NAMALWA (cell line): ENCODE results near the gene SPRN.
A peak's percentile ranks its signal among the peaks of the same experiment; 100 is the strongest.
"Not testable (repeated sequence)": the region's sequence is repeated elsewhere in the genome, so short reads cannot be mapped to it uniquely, and the experiment has no call there.

Source experiments
- DNase-seq: peaks from one replicate; pipeline ENCODE4 v3.0.0-alpha.2; 2015; ENCODE audit warnings: low spot score

SPRN gene

DNA sequence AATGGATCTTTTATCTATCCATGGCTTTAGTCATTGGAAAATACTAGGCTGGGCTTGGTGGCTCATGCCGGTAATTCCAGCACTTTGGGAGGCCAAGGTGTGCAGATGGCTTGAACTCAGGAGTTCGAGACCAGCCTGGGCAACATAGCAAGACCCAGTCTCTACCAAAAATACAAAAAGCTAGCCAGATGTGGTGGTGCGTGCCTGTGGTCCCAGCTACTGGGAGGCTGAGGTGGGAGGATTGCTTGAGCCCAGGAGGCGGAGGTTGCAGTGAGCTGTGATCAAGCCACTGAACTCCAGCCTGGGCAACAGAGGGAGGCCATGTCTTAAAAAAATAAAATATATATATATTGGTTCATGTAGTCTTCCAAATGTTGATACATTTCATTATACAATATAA, 37.5 kb downstream of the SPRN start:
- DNase-seq: not testable (repeated sequence)

DNA sequence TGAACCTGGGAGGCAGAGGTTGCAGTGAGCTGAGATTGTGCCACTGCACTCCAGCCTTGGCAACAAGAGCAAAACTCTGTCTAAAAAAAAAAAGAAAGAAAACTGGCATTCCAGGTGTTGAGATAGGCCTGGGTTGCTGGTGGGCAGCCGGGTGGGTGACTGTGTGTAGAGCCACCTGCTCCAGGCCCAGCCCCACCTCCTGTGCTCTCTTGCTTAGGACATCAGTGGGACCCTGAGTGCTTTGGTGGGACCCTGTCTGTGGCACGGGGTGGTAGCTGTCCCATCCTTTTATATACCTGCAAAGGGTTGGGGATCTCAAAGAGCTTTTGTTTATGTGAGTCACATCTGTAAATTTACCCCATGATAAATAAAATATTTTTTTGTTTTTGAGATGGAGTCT, 39.2 kb downstream of the SPRN start:
- DNase-seq: no peak

DNA sequence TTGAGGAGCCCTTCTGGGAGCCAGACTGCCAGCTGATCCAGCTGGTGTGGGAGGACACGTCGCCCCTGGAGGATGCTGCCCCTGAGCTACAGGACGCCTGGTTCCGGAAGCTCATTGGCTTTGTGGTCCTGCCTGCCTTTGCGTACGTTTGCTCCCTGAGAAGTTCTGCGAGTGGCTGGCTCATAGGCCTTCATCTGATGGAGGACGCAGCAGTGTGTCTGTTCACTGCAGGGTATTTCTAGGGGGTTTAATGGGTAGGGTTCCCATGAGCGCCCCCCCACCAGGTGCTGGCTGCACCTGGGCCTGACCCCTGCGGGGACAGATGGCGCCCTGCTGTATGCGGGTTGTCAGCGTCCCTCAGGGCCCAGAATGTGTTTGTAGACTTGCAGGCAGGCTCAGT, 40.4 kb downstream of the SPRN start:
- no peak for DNase-seq

DNA sequence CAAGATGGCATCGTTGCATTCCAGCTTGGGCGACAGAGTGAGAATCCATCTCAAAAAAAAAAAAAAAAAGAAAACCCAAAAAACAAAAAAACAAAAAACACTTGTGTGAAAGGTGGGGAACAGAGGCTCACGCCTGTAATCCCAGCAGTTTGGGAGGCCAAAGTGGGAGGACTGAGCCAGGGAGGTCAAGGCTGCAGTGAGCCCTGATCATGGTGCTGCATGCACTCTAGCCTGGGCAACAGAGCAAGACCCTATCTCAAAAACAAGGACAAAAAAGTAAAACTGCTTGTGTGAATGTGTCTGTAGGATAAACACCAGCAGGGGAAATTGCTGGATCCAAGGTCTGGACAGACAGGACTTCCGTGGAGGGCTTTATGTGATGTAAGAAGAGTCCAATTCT, 40.9 kb downstream of the SPRN start:
- DNase-seq: no peak

DNA sequence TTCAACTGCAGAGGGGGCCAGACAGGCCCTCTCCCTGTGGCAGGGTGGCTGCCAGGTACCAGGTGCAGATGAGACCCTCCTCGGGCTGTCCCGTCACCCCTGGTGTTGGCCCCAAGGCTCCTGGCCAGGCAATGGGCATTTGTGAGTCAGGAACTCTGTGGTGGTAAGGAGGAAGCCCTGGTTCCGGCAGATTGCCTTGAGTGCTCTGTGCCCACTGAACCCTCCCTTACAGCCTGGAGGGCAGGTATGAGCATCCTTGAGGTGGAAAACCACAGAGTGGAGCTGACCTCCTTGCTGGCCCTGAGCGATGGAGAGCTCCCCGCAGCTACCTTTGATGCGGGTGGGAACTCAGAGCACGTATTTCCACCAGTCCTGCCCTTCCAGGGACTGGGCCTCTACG, 43.4 kb downstream of the SPRN start:
- no peak for DNase-seq

DNA sequence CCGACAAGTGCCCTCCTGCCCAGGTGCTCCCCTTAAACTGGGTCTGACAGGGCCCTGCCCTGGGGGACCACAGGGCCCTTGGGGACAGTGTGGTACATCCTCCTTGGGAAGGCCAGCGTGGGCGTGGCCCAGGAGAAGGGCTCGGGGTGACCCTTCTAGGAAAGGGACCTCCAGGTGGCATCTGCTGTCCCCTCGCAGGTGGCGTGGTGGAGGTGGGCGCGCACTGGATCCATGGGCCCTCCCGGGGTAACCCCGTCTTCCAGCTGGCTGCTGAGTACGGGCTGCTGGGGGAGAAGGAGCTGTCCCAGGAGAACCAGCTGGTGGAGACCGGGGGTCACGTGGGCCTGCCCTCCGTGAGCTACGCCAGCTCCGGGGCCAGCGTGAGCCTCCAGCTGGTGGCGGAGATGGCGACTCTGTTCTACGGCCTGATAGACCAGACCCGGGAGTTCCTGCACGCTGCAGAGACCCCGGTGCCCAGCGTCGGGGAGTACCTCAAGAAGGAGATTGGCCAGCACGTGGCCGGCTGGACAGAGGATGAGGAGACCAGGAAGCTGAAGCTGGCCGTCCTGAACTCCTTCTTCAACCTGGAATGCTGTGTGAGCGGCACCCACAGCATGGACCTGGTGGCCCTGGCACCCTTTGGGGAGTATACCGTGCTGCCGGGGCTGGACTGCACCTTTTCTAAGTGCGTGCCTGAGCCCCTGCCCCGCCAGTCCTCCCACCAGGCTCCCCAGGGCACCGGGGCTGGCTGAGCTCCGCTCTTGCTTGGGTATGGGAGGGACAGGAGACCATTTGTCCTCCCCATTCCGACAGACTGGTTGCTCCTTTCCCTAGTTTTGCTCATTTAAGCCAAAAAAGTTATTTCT, 44.4 kb downstream of the SPRN start:
- no peak for DNase-seq

DNA sequence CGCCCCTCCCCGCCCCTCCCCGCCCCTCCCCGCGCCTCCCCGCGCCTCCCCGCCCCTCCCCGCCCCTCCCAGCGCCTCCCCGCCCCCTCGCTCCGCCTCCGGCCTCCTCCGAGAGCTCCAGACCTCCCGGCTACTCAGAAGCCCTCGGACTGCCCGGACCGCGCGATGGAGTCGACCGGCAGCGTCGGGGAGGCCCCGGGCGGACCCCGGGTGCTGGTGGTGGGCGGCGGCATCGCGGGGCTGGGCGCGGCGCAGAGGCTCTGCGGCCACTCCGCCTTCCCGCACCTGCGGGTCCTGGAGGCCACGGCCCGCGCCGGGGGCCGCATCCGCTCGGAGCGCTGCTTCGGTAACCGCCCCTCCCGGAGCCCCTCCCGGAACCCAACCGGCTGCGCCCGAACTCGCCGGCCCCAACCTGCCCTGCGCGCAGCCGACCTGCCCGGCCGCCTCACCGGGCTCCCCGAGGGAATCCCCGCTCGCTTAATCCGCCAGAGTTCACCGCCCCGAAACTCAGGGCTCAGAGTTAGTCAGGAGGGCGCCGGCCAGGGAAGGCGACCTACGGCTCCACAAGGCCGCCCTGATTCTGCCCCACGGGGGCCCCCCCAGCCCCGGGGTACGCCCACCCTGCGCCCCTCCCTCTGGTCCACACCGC, 45.1 kb downstream of the SPRN start, which contains the start of gene PAOX:
Gene PAOX, plus strand, starts transcription at position 111 of the 649 bp plus-strand sequence. Its CDS starts 55 bp downstream, at position 166.
- no peak for DNase-seq

DNA sequence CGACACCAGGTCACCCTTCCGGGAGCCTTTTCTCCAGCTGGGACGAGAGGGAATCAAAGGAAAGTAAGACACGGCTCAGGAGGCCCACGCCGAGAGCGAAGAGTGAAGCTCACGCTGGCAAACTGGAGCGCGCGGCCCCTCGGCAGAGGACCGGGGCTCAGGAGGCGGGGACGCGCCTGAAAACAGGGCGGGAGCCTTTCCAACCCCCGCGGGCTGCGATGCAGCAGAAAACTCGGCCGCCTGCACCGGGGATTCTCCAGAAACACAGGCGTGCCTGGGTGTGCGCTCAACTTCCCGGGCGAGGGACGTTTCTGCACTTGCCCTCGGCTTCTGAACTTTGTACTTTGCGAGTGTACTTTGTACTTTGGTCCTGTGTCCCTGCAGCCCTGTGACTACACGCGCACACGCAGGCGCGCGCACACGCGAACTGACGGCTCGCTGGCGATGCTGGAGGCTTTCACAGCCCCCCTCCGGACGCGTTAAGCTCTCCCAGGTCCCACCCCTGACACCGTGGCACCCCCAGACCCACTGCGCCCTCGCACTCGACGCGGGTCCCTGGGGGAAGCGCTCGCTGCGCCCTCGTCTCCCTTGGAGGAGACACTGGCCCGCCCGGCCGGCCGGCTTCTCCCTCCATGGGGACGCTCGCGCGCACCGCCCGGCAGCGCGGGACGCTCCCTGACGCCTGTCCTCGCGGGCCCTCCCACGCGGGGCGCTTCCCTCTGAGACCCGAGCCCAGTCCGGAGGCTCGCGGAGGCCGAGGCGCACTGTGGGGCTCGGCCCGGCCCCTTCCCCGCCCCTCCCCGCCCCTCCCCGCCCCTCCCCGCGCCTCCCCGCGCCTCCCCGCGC, 46.0 kb downstream of the SPRN start:
- DNase-seq: no peak

DNA sequence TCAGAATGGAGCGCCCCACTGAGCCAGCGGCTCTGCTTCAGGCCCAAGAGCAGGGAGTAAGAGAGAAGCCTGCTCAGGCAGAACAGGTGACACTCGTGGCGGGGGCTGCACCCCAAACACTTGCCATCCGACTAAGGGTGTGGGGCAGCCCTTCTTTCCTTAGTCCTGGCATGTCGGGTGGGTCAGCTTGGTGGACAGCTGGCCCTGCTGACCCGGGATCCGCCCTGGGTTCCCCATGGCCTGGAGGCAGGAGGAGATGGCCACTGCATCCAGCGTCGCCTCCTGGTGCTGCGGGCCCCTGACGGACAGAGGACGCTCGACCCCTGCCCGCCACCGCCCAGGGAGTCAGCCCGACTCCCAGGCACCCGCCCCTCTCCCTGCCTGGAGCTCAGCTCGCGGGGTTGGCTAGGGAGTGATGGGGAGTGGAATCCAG, 46.6 kb downstream of the SPRN start:
- no peak for DNase-seq

DNA sequence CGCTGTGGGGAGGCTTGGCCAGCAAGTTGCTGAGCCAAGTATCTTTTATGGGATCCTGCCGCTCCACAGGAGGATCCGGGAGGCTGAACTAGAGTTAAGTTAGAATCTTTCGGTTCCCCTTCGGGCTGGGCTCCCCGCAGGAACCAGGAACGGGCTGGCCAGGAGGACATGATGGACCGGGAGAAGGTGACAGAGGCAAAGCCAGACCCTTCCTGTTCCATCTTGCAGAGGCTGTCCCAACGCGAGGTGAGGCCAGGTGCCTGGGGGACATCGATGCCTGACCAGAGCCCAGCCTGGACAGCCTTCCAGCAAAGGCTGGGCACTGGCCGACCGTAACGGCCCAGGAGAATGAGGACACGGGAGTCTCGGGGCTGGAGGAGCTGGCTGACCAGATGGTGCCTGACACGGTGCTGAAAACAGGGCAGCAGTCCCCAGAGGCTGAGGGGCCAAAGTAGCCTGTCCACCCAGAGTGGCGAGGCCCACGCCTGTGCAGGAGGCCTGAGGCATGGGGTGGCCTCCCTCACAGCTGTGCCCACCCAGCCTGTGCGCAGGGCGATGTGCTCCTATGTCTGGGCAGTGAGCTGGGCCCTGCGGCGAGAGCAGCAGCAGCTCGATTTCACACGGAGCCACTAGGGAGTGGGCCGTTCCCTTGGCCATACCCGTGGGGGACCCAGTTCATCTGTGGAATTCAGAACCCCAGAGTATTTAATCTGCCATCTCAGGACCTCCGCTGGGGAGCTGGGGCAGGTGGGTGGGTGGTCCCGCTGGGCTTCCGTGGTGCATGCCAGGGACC, 47.2 kb downstream of the SPRN start:
- DNase-seq: no peak

DNA sequence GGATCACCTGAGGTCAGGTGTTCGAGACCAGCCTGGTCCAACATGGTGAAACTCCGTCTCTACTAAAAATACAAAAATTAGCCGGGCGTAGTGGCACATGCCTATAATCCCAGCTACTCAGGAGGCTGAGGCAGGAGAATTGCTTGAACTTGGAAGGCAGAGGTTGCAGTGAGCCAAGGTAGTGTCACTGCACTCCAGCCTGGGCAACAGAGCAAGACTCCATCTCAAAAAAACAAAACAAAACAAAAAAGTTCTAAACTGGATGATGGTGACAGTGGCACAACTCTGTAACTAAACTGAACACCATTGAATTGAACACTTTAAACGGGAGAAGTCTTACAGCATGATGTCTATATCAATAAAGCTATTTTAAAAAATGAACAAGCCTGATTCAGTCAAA, 48.2 kb downstream of the SPRN start:
- not testable (repeated sequence) for DNase-seq

DNA sequence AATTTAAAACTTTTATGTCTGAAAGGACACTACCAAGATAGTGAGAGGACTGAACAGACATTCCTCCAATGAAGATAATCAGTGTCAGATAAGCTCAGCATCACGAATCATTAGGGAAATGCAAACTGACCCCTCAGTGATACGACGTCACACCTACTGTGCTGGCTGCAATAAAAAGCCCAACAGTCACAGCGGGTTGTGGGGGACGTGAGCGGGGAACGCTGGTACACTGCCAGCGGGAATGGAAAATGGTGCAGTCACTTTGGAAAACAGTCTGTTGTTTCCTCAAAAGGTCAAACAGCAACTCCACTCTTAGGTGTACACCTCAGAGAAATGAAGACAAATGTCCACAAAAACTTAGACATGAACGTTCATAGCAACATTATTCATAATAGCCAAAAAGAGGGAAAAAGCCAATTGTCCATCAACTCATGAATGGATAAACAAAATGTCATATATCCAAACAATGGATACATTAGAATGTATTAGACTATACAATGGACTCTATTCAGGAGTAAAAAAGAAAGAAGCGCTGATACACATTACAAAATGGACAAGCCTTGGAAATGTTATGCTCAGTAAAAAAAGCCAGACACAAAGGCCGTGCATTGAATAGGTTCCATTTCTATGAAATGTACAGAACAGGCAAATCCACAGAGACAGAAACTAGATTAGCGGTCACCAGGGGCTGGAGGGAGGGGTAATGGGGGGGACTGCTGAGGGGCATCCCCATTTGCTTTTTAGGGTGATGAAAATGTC, 48.9 kb downstream of the SPRN start:
- no peak for DNase-seq

DNA sequence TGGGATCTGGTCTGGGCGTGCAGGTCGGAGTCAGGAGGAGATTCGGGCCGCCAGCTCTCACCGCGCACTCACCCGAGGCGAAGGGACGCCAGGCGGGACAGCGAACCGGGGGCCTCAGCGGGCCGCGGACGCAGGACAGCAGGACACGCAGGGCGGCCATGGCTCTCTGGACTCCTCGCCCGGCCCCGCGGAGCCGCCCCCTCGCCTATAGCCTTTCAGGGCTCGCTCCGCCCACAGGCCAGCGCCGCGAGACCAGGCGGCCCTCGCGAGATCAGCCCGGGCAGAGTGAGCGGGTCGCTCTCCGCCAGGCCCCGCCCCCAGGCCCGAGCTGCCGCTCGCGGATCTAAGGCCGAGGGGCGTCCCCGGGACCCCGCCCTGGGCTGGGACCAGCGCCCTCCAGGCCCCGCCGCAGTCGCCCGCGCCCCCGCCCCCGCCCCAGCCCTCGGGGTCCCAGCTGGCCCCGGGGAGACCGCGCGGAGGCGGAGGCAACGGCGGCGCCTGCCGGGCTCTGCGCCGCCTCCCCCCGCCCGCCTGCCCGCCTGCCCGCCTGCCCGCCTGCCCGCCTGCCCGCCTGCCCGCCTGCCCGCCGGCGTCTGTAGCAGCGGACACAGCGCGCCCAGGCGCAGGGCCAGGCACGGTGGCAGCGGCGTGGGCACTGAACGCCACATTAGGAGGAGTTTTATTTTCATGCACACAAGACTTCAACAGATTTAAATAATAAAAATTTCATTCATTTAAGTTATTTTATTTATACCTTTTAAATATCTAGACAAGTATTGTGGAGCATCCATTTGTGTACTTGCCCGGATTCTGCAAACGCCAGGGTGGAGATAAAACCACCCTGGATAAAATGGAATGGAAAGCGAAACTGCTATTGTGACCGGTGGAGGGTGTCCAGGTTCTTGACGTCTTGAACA, 51.0 kb downstream of the SPRN start, which contains the start of gene ECHS1:
Gene ECHS1, minus strand, starts transcription at position 181 of the 917 bp plus-strand sequence. Its CDS starts 21 bp downstream, at position 160.
- peak; percentile 94 for DNase-seq

DNA sequence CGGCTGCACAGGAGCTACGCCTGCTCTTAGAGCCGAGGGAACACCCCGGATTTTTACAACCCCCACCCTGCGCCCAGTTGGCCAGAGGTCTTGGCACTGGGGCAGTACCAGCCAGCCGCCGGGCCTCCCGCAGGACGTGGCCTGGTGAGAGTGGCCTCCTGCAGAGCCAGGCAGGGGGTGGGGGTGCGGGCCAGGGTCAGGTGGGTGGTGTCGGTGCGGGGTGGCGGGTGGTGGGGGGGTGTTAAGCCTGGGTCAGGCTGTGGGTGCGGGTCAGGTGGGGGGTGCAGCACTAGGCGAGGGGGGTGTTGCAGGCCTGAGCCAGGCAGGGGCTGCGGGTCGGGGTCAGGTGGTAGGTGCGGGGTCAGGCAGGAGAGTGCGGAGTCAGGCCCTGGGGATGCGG, 51.9 kb downstream of the SPRN start:
- no peak for DNase-seq
